NT2/D1 (cell line): Measurements from ENCODE around the gene PEX12.

Experiments used
- SUZ12 ChIP-seq: IDR thresholded peaks from 2 replicates; pipeline ENCODE4 v1.6.1; 2011; ENCODE audit not compliant: insufficient read length, insufficient read depth; ENCODE audit errors: extremely low read depth
- YY1 ChIP-seq: IDR thresholded peaks from 2 replicates; pipeline ENCODE4 v1.6.1; 2011; ENCODE audit not compliant: insufficient read length, insufficient read depth
- ZNF274 ChIP-seq: IDR thresholded peaks from 2 replicates; pipeline ENCODE4 v1.6.1; 2011; ENCODE audit warnings: mild to moderate bottlenecking, low read depth, low read length

GRCh38 chr17:35578929-35579432 lies 610 bp upstream of the PEX12 start:
- TF ChIP-seq YY1 (no peak), SUZ12 (no peak), ZNF274 (no peak)
